8988T (cell line): Measurements from ENCODE around the gene RGL1.

Experiments
- DNase-seq: peaks from one replicate; pipeline ENCODE4 v3.0.0; 2011

Gene RGL1

GRCh38 chr1:183787704-183788103 is 17.2 kb upstream of the RGL1 start:
- DNase-seq = no peak

GRCh38 chr1:183791319-183791718 is 13.6 kb upstream of the RGL1 start:
- no peak for DNase-seq

- DNase-seq = no peak
Observed at GRCh38 chr1:183792300-183792699, 12.6 kb upstream of the RGL1 start.

GRCh38 chr1:183794088-183794487 is 10.8 kb upstream of the RGL1 start:
- DNase-seq = no peak

- DNase-seq = no peak
Observed at GRCh38 chr1:183800449-183800848, 4.5 kb upstream of the RGL1 start.

GRCh38 chr1:183801649-183802048 is 3.3 kb upstream of the RGL1 start:
- no peak for DNase-seq

GRCh38 chr1:183804387-183804786 is 533 bp upstream of the RGL1 start:
- no peak for DNase-seq

- no peak for DNase-seq
Observed at GRCh38 chr1:183806125-183806524, 1.2 kb downstream of the RGL1 start.

GRCh38 chr1:183806675-183807074 is 1.8 kb downstream of the RGL1 start:
- DNase-seq = no peak

- no peak for DNase-seq
Observed at GRCh38 chr1:183807549-183808168, 2.7 kb downstream of the RGL1 start.

GRCh38 chr1:183808296-183809027 is 3.5 kb downstream of the RGL1 start:
- DNase-seq = no peak

GRCh38 chr1:183810121-183810520 is 5.2 kb downstream of the RGL1 start:
- DNase-seq = no peak

- DNase-seq = no peak
Observed at GRCh38 chr1:183810756-183811544, 6.0 kb downstream of the RGL1 start.

GRCh38 chr1:183812128-183812527 is 7.2 kb downstream of the RGL1 start:
- DNase-seq = no peak

- no peak for DNase-seq
Observed at GRCh38 chr1:183812686-183813569, 8.0 kb downstream of the RGL1 start.

- no peak for DNase-seq
Observed at GRCh38 chr1:183814121-183814681, 9.3 kb downstream of the RGL1 start.

- no peak for DNase-seq
Observed at GRCh38 chr1:183816110-183816509, 11.2 kb downstream of the RGL1 start.

- no peak for DNase-seq
Observed at GRCh38 chr1:183817576-183818288, 12.8 kb downstream of the RGL1 start.

- no peak for DNase-seq
Observed at GRCh38 chr1:183819059-183819458, 14.1 kb downstream of the RGL1 start.

- DNase-seq = no peak
Observed at GRCh38 chr1:183821309-183821888, 16.5 kb downstream of the RGL1 start.

GRCh38 chr1:183821889-183822611 is 17.1 kb downstream of the RGL1 start:
- no peak for DNase-seq
